ENCODE results near the gene TMC8. TPM values are rescaled to one million over a fixed set of nuclear protein-coding genes. Genes with fewer than 3 reads are reported as not detected.
"Not testable (repeated sequence)": the region's sequence is repeated elsewhere in the genome, so short reads cannot be mapped to it uniquely, and the experiment has no call there.

The TMC8 gene
- total RNA-seq, 2 experiments from 2014 or later: 336 to 340 TPM

DNA sequence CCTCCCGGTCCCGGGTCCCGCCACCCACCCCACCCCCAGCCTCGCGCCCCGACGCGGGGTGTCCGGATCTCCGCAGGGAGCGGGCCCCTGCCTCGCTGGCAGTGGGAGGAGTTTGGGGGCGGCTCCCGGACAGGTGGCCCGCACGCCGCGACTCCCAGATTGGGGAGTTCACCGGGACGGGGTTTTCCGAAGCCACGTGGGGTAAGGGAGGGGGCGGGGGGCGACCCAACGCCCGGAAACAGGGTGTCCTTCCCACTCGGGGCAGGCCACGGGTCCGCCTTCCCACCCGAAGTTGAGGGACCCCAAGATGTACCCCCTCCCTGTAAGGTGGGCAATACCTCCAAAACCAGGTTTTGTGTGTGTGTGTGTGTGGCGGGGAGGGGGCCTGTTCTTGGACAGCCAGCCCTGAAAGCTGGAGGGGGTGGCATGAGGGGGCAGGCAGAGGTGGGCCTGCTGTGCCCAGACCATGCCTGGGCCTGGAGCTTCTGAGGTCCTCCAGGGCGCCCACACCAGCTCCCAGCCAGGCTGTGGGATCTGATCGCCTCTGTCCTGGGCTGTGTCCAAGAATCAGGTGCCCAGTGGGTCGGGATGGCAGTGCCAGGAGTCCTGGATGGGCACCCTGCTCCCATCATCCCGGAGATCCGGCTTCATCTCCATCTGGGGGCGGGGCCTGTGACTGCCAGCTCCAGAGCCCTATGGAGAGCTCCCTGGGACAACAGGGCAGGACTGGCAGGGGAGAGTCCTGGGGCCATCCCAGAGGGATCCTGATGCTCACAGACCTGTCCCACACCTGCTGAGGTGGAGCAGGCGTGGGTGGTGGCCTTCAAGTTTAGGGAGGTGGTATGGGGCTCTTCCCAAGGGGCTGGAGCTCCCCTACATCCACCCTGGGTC lies 38.6 kb downstream of the TMC8 start:
- POLR2A ChIA-PET: interaction anchor here (0.9 to 1.6 kb wide), 6 partner anchors 17 to 44 kb away, joined by 3 to 6 read pairs (median 5); no protein-coding TSS in a partner anchor
- DNase-seq: peak; percentile 55
- H3K36me3 Mint-ChIP-seq: peaks cover 7% of the 10 kb centered on the region

DNA sequence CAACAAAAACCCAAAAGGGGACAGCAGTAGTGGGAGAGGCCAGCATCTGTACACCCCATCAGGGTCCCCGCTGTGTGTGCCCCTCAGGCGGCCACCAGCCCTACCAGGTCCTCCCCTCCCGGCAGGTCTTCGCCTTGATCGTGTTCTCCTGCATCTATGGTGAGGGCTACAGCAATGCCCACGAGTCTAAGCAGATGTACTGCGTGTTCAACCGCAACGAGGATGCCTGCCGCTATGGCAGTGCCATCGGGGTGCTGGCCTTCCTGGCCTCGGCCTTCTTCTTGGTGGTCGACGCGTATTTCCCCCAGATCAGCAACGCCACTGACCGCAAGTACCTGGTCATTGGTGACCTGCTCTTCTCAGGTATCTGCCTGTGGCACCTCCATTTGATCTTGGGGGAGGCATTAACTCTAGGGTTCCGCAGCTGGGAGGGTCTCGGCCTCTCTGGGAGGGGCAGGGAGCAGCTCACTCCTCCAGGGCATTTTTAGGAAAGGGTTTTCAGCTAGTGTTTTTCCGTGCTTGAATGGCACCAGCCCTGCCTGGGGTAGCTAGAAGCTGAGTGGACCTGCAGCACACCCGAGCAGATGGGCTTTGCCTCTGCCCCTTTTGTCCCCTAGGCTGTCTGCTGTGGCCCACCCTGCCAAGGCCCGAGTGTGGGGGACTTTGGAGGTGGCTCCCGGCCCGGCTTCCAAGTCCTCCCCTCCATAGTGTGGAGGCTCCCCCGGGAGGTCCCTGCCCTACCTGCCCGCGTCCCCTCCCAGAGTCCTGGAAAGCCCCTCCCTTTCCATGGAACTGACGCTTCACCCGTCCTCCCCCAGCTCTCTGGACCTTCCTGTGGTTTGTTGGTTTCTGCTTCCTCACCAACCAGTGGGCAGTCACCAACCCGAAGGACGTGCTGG lies 40.4 kb downstream of the TMC8 start:
- H3K4me3 Mint-ChIP-seq: peak overlapping the region; percentile 32
- H3K4me1 Mint-ChIP-seq: peaks cover 27% of the 10 kb centered on the region
- POLR2A ChIA-PET: interaction anchor here (0.6 kb wide), 1 partner anchor 12 kb away, joined by 3 read pairs; no protein-coding TSS in a partner anchor
- no peaks in the 10 kb centered on the region for H3K27me3 Mint-ChIP-seq
- H3K36me3 Mint-ChIP-seq: peaks cover 7% of the 10 kb centered on the region
- ATAC-seq (ENCODE audit: low read depth) (no peak), DNase-seq (no peak)
- peak overlapping the region; percentile 40 for H3K27ac Mint-ChIP-seq
- no peaks in the 10 kb centered on the region for H3K9me3 Mint-ChIP-seq

More for the DNA sequence above, 38.6 kb downstream of the TMC8 start:
- Mint-ChIP-seq H3K4me3 (peak overlapping the region; percentile 65), H3K27me3 (no peaks in the 10 kb centered on the region), H3K4me1 (peaks cover 24% of the 10 kb centered on the region), H3K9me3 (no peaks in the 10 kb centered on the region), H3K27ac (no peak overlapping the region)
- peak; percentile 32 for ATAC-seq (ENCODE audit: low read depth)

DNA sequence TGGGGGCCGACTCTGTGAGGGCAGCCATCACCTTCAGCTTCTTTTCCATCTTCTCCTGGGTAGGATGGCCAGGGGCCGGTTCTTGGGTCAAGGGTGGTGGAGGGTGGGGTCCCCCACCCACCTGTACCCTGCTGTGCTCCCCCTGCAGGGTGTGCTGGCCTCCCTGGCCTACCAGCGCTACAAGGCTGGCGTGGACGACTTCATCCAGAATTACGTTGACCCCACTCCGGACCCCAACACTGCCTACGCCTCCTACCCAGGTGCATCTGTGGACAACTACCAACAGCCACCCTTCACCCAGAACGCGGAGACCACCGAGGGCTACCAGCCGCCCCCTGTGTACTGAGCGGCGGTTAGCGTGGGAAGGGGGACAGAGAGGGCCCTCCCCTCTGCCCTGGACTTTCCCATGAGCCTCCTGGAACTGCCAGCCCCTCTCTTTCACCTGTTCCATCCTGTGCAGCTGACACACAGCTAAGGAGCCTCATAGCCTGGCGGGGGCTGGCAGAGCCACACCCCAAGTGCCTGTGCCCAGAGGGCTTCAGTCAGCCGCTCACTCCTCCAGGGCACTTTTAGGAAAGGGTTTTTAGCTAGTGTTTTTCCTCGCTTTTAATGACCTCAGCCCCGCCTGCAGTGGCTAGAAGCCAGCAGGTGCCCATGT lies 41.1 kb downstream of the TMC8 start:
- DNase-seq; H3K36me3 Mint-ChIP-seq; H3K4me3 Mint-ChIP-seq; H3K9me3 Mint-ChIP-seq; POLR2A ChIA-PET; ATAC-seq (ENCODE audit: low read depth); H3K27me3 Mint-ChIP-seq: not testable (repeated sequence)
- H3K27ac Mint-ChIP-seq: peak overlapping the region; percentile 56
- H3K4me1 Mint-ChIP-seq: peaks cover 30% of the 10 kb centered on the region

DNA sequence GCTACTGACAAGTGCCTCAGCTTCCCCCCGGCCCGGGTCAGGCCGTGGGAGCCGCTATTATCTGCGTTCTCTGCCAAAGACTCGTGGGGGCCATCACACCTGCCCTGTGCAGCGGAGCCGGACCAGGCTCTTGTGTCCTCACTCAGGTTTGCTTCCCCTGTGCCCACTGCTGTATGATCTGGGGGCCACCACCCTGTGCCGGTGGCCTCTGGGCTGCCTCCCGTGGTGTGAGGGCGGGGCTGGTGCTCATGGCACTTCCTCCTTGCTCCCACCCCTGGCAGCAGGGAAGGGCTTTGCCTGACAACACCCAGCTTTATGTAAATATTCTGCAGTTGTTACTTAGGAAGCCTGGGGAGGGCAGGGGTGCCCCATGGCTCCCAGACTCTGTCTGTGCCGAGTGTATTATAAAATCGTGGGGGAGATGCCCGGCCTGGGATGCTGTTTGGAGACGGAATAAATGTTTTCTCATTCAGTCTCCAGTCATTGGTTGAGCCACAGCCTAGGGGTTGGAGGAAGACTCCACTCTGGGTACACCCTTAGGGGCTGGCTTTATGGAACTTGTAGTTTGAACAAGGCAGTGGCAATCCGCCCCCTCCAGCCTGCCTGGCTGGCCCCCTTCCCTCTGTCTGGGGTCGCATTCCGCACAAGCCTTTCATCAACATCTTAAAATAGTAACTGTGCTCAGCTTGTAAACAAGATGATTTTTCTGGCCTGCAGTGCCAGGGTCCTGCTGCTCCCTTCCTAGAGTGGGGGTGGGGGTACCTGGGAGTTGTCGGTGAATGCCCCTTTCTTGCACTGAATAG lies 41.9 kb downstream of the TMC8 start:
- DNase-seq (no peak), ATAC-seq (ENCODE audit: low read depth) (no peak)
- Mint-ChIP-seq H3K27ac (peak overlapping the region; percentile 85), H3K27me3 (no peaks in the 10 kb centered on the region), H3K4me1 (peaks cover 32% of the 10 kb centered on the region), H3K4me3 (no peak overlapping the region), H3K9me3 (no peaks in the 10 kb centered on the region), H3K36me3 (peaks cover 7% of the 10 kb centered on the region)
- POLR2A ChIA-PET: interaction anchor here (1.0 kb wide), 1 partner anchor 45 kb away, joined by 3 read pairs; no protein-coding TSS in a partner anchor

DNA sequence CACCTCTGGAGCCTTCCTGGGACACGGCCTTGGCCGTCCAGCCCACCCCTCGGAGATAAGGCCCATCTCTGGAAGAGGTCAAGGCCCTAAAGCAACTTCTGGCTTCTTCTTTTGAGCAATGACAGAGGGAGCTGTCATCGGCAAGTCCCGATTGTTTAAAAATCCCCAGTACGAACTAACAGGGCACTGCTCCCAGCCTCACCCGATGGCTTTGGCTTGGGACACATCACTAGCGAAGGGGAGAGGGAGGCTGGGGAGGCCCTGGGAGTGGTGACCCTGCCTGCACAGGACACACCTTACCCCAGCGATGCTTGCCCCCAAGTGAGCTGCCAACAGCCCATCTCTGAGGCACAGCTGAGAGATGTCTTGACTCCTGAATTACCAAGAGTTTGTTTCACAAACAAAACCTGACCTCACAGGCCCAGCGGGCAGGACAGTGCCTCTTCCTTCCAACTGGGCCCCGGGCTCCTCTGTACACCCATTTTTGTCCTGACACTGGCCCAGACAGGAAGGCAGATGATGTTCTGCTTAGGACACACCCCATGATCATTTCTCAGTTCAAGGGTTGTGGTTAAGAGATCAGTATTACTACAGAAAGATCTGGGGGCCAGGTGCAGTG lies 42.6 kb downstream of the TMC8 start:
- DNase-seq (no peak), ATAC-seq (ENCODE audit: low read depth) (peak; percentile 44)
- POLR2A ChIA-PET: interaction anchor here (1.0 to 1.3 kb wide), 2 partner anchors 36 to 46 kb away, joined by 3 read pairs; no protein-coding TSS in a partner anchor
- Mint-ChIP-seq H3K9me3 (no peaks in the 10 kb centered on the region), H3K4me3 (peak overlapping the region; percentile 21), H3K36me3 (peaks cover 7% of the 10 kb centered on the region), H3K4me1 (peaks cover 32% of the 10 kb centered on the region), H3K27ac (peak overlapping the region; percentile 85), H3K27me3 (no peaks in the 10 kb centered on the region)

DNA sequence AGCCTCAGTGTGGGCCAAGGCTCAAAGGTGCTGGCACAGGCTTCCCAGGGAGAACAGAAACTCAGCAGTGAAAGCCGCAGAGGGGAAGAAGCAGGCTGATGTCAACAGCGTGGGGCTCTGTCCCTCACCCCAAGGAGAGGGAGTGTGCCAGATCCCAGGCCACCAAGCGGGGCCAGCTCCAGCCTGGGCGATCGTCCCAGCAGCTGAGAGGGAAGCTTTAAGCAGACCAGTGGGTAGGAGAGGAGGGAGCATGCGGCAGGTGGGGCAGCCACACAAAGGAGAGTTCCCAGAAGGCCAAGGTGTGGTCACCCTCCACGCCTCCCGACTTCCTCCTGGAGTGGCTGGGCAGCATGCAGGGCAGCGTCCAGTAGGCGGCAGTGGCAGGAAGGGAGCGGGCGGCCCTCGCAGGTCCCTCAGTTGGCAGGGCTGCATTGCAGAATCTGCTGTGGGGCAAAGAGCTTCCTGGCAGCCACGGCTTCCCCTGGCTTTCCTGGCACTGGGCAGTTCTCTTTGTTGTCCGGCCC lies 43.8 kb downstream of the TMC8 start:
- peaks cover 7% of the 10 kb centered on the region for H3K36me3 Mint-ChIP-seq
- POLR2A ChIA-PET: interaction anchor here (1.3 to 3.2 kb wide), 2 partner anchors 37 to 61 kb away, joined by 3 to 11 read pairs; no protein-coding TSS in a partner anchor
- H3K9me3 Mint-ChIP-seq: no peaks in the 10 kb centered on the region
- peaks cover 34% of the 10 kb centered on the region for H3K4me1 Mint-ChIP-seq
- H3K4me3 Mint-ChIP-seq: no peak overlapping the region
- no peak overlapping the region for H3K27ac Mint-ChIP-seq
- ATAC-seq (ENCODE audit: low read depth): no peak
- DNase-seq: no peak
- no peaks in the 10 kb centered on the region for H3K27me3 Mint-ChIP-seq

DNA sequence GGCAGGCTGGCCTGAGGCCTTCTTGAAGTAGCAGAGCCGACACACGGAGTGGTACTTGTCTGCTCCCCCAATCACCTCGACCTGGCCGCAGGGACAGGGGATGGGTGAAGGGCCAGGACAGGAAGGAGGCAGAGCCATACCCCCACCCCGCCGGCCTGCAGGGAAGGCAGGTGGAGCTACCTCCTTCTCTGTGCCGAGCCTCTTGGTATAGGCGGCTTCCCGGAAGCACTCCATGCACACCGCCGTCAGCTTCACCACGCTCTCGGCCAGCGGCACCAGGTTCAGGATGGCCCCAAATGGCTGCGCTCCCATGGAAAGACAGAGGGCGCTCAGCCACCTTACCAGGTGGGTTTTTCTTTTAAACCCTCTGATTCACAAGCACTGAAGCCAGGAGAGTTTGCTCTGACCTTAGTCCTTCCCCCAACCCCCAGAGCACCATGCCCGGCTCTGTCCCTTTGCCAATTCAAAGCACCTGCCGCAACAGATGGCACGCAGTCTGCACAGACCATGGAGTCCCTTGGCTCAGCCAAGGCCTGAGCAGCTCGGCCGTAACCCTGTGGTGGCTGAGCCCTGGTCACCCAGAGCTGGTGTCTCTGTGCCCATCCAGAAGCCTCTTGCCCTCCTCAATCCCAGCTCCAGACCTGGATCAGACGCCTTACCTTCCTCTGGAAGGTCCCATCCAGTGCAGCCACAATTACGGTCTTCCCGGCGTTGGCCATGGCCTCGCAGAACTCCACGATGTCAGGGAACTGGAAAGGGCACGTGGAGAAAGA lies 44.5 kb downstream of the TMC8 start:
- no peaks in the 10 kb centered on the region for H3K27me3 Mint-ChIP-seq
- POLR2A ChIA-PET: interaction anchor here (0.6 to 3.2 kb wide), 4 partner anchors 35 to 107 kb away, joined by 3 to 11 read pairs (median 6); no protein-coding TSS in a partner anchor
- no peak for ATAC-seq (ENCODE audit: low read depth)
- peaks cover 34% of the 10 kb centered on the region for H3K4me1 Mint-ChIP-seq
- no peak overlapping the region for H3K4me3 Mint-ChIP-seq
- no peak for DNase-seq
- no peaks in the 10 kb centered on the region for H3K9me3 Mint-ChIP-seq
- no peak overlapping the region for H3K27ac Mint-ChIP-seq
- peaks cover 7% of the 10 kb centered on the region for H3K36me3 Mint-ChIP-seq

DNA sequence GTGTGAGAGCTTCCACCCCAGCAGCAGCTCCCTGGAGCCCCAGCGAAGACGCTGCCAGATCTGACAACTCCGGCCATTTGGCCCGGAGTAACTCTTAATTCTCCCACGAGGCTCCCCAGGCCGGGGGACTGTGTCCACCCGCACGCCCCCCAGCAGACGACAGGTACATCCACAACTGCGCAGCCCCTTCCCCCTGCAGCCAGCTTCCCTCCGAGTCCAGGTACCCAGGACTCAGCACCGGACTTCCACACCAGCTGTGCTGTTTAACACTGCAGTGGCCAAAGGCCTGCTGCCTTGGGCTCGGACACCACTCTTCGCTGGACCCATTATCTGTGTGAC lies 45.0 kb downstream of the TMC8 start:
- peaks cover 11% of the 10 kb centered on the region for H3K36me3 Mint-ChIP-seq
- no peaks in the 10 kb centered on the region for H3K9me3 Mint-ChIP-seq
- peaks cover 38% of the 10 kb centered on the region for H3K4me1 Mint-ChIP-seq
- POLR2A ChIA-PET: interaction anchor here (0.6 to 3.2 kb wide), 5 partner anchors 11 to 63 kb away, joined by 3 to 11 read pairs (median 6); partner anchors contain the start of genes AFMID and TK1
- DNase-seq: no peak
- no peaks in the 10 kb centered on the region for H3K27me3 Mint-ChIP-seq
- H3K27ac Mint-ChIP-seq: no peak overlapping the region
- no peak for ATAC-seq (ENCODE audit: low read depth)
- no peak overlapping the region for H3K4me3 Mint-ChIP-seq

DNA sequence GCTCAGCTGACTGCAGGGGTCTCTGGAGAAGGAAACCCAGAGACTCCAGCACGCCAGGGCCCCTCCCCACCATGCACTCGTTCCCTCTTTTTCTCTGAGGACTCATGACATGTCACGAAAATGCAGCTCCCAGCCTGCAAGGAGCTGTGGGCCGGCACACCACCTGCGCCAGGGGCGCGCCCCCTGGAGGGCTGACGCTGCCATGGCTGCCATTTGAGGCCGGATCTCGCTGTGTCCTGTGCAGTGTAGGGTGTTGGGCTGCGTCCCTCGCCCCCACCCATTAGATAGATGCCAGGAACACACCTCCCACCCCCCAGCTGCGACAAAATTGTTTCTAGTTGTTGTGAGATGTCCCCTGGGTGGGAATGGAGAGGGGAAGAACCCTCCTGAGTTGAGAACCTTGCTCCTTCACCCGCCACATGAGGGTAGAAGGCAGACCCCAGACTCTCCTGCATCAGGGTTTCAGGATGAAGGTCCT lies 46.0 kb downstream of the TMC8 start:
- POLR2A ChIA-PET: interaction anchor here (0.5 to 3.2 kb wide), 7 partner anchors 10 to 63 kb away, joined by 4 to 11 read pairs (median 6); partner anchors contain the start of genes AFMID, TK1 and TMC6
- no peak overlapping the region for H3K27ac Mint-ChIP-seq
- H3K36me3 Mint-ChIP-seq: peaks cover 15% of the 10 kb centered on the region

DNA sequence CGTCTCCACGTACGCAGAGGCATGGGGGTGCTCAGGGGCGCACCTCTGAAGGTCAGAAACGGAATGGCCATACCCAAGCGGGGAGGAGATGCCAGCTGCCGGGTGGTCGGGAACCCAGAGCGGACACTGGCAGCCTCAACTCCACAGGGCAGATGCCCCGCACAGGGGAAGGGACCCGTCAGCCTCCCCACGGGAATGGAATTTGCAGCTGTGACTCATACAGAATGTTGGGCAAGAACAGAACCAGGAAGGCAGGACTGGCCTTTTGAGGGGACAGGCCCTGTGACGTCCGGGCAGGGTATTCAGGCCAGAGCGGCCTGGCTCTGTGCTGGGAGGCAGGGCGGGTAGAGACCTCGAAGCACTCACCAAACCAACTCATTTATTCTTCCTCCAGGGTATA lies 48.8 kb downstream of the TMC8 start:
- DNase-seq: no peak
- H3K36me3 Mint-ChIP-seq: peaks cover 18% of the 10 kb centered on the region
- POLR2A ChIA-PET: interaction anchor here (1.4 to 2.0 kb wide), 2 partner anchors 42 to 66 kb away, joined by 3 to 4 read pairs; no protein-coding TSS in a partner anchor
- no peak overlapping the region for H3K4me3 Mint-ChIP-seq
- peaks cover 32% of the 10 kb centered on the region for H3K4me1 Mint-ChIP-seq
- no peak overlapping the region for H3K27ac Mint-ChIP-seq
- H3K9me3 Mint-ChIP-seq: no peaks in the 10 kb centered on the region
- no peak for ATAC-seq (ENCODE audit: low read depth)
- no peaks in the 10 kb centered on the region for H3K27me3 Mint-ChIP-seq

More for the DNA sequence above, 46.0 kb downstream of the TMC8 start:
- ATAC-seq (ENCODE audit: low read depth): peak; percentile 83
- peak; percentile 84 for DNase-seq
- Mint-ChIP-seq H3K4me3 (no peak overlapping the region), H3K4me1 (peaks cover 41% of the 10 kb centered on the region), H3K27me3 (no peaks in the 10 kb centered on the region), H3K9me3 (no peaks in the 10 kb centered on the region)

DNA sequence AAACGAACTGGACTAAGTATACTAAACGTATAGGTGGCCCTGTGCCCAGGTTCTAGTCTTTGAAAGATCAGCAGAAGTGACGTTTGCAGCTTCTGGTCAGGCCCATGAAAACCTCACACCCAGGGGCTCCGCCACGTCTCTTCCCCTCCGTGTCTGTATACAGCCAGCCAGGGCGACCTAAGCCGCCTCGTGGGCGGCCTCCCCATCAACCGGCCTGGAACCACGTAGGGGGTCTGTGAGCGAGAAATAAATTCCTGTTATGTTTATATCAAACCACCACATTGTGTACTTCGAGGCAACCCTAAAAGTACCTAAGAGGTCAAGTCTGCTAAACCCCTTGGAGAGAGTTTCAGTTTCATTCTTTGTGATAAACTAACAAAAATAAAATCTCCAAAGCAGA lies 49.5 kb downstream of the TMC8 start:
- Mint-ChIP-seq H3K9me3 (no peaks in the 10 kb centered on the region), H3K4me1 (peaks cover 36% of the 10 kb centered on the region), H3K27ac (peak overlapping the region; percentile 11), H3K36me3 (peaks cover 21% of the 10 kb centered on the region), H3K27me3 (no peaks in the 10 kb centered on the region), H3K4me3 (peak overlapping the region; percentile 9)
- ATAC-seq (ENCODE audit: low read depth) (no peak), DNase-seq (no peak)
- POLR2A ChIA-PET: interaction anchor here (1.4 kb wide), 1 partner anchor 67 kb away, joined by 3 read pairs; no protein-coding TSS in a partner anchor
